Nephron (organoid): ENCODE measurements around the gene ASTN2.
"Not testable (repeated sequence)": the region's sequence is repeated elsewhere in the genome, so short reads cannot be mapped to it uniquely, and the experiment has no call there.

ENCODE experiments used
- H3K27ac Mint-ChIP-seq, 3 experiments: 2 replicates each; pipeline ENCODE4 v1.8.0; 2020; ENCODE audit warnings: mixed read lengths in 3 of 3, mild to moderate bottlenecking in 2 of 3, moderate library complexity in 1 of 3
- H3K27me3 Mint-ChIP-seq: 2 replicates; pipeline ENCODE4 v1.8.0; 2021; ENCODE audit warnings: low read depth, mild to moderate bottlenecking, moderate library complexity, mixed read lengths
- H3K36me3 Mint-ChIP-seq: 2 replicates; pipeline ENCODE4 v1.8.0; 2020; ENCODE audit warnings: low read depth, mixed read lengths
- H3K4me1 Mint-ChIP-seq: 2 replicates; pipeline ENCODE4 v1.8.0; 2020; ENCODE audit warnings: mixed read lengths
- H3K4me3 Mint-ChIP-seq, 3 experiments: 2 replicates each; pipeline ENCODE4 v1.8.0; 2020; ENCODE audit warnings: mild to moderate bottlenecking in 3 of 3, mixed read lengths in 3 of 3, moderate library complexity in 2 of 3
- H3K9me3 Mint-ChIP-seq: 2 replicates; pipeline ENCODE4 v1.8.0; 2020; ENCODE audit warnings: mixed read lengths
- TF ChIP-seq, protein P1 (sequence below), 3 experiments: fragments of 200-600 bp; sonication (generic); IDR thresholded peaks; one replicate each; pipeline ENCODE4 v1.5.0; 2021; ENCODE audit warnings: antibody characterized with exemption in 3 of 3; ENCODE audit not compliant: unreplicated experiment in 3 of 3

The ASTN2 gene

DNA sequence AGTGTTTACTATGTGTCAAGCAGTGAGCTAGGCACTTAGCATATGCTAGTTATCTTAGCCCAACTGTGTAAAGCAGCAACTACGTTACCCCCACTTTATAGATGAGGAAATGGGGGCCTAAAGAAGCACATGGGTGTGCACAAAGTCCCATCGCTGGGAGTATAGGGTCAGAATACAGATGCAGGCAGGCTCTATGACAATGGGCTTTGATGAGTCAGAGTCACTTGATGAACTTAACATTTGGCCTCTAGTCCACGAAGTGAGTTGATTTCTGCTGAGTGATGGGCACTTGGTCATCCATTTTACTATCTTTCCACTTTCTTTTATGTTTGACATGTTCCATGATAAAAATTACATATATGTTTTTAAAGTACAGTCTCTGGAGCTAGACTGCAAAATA lies 523.4 kb downstream of the ASTN2 start:
- Mint-ChIP-seq H3K36me3 (no peaks in the 10 kb centered on the region), H3K4me1 (peaks cover 5% of the 10 kb centered on the region), H3K4me3 (no peak overlapping the region), H3K9me3 (no peaks in the 10 kb centered on the region), H3K27ac (no peak overlapping the region), H3K27me3 (peaks cover under 1% of the 10 kb centered on the region)
- TF ChIP-seq, protein P1, sequence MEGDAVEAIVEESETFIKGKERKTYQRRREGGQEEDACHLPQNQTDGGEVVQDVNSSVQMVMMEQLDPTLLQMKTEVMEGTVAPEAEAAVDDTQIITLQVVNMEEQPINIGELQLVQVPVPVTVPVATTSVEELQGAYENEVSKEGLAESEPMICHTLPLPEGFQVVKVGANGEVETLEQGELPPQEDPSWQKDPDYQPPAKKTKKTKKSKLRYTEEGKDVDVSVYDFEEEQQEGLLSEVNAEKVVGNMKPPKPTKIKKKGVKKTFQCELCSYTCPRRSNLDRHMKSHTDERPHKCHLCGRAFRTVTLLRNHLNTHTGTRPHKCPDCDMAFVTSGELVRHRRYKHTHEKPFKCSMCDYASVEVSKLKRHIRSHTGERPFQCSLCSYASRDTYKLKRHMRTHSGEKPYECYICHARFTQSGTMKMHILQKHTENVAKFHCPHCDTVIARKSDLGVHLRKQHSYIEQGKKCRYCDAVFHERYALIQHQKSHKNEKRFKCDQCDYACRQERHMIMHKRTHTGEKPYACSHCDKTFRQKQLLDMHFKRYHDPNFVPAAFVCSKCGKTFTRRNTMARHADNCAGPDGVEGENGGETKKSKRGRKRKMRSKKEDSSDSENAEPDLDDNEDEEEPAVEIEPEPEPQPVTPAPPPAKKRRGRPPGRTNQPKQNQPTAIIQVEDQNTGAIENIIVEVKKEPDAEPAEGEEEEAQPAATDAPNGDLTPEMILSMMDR (IDR thresholded peaks at IDR 0.05; ENCODE audit: unreplicated experiment in 3 of 3): no peak

DNA sequence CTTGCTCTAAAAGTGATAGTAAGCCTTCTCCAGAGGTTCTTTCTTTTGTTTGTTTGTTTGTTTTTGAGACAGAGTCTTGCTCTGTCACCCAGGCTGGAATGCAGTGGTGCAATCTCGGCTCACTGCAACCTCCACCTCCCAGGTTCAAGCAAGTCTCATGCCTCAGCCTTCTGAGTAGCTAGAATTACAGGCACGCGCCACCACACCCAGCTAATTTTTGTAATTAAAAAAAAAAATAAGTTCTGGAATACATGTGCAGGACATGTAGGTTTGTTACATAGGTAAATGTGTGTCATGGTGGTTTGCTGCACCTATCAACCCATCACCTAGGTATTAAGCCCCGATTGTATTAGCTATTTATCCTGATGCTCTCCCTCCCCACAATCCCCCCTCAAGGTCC lies 526.4 kb downstream of the ASTN2 start:
- H3K4me1 Mint-ChIP-seq, H3K9me3 Mint-ChIP-seq, H3K27ac Mint-ChIP-seq, H3K36me3 Mint-ChIP-seq, H3K4me3 Mint-ChIP-seq: not testable (repeated sequence)
- H3K27me3 Mint-ChIP-seq: peaks cover 12% of the 10 kb centered on the region

DNA sequence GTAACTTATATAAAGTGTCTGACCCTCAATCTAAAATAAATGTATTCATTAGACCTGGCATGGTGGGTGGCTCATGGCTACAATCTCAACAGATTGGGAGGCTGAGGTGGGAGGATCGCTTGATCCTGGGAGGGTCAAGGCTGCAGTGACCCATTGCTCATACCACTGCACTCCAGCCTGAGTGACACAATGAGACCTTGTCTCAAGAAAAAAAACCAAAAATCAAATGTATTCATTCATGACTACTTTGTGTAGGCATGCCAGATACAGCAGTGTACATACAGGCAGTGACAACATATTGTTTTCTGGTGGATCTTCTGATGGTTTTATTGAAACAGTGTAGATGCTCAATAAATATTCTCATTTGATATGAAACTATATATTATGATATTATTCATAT lies 526.8 kb downstream of the ASTN2 start:
- Mint-ChIP-seq H3K27me3 (peaks cover 12% of the 10 kb centered on the region), H3K4me3 (no peak overlapping the region), H3K9me3 (no peaks in the 10 kb centered on the region), H3K4me1 (peaks cover 5% of the 10 kb centered on the region), H3K27ac (no peak overlapping the region), H3K36me3 (no peaks in the 10 kb centered on the region)
- TF ChIP-seq, protein P1 (IDR thresholded peaks at IDR 0.05; ENCODE audit: unreplicated experiment in 3 of 3): no peak

DNA sequence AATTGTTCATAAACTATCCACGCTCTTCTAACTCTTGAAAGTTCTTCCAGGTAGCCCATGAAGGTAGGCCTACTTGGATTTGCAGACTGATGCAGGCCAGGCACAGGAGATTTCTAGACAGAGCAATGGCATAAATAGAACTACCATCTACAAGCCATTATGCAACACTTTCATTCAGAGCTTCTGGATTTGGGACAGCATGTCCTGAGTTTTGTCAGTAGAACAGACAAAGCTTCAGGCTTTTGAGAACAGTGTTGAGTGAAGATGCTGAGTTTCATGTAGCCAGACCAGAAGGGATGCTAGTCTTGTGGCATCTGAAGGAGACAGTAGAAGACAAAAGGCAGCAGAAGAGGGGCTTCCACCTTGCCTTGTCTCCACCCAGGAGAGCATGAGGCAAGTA lies 531.2 kb downstream of the ASTN2 start:
- Mint-ChIP-seq H3K4me1 (no peaks in the 10 kb centered on the region), H3K9me3 (no peaks in the 10 kb centered on the region), H3K4me3 (no peak overlapping the region), H3K27ac (no peak overlapping the region), H3K36me3 (no peaks in the 10 kb centered on the region), H3K27me3 (peaks cover 12% of the 10 kb centered on the region)
- TF ChIP-seq, protein P1 (IDR thresholded peaks at IDR 0.05; ENCODE audit: unreplicated experiment in 3 of 3): no peak

DNA sequence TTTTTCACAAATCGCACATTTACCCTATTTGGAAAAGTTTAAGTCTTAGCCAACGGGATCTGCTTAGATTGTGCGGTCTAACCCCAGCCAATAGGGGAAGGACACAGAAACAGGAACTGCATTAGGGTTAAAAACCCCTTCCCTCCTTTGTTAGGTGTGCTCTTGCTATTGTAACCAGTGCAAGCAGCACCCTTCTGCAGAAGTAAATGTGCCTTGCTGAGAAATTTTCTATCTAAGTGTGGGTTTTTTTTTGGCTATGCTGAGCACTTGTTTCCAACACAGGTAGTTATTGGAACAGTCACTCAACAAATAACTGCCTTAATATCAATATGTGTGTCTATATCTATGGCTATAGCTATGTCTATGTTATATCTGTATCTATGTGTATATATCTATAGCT lies 537.8 kb downstream of the ASTN2 start:
- TF ChIP-seq, protein P1 (IDR thresholded peaks at IDR 0.05; ENCODE audit: unreplicated experiment in 3 of 3): no peak
- peaks cover 9% of the 10 kb centered on the region for H3K4me1 Mint-ChIP-seq
- no peak overlapping the region for H3K27ac Mint-ChIP-seq
- peaks cover 4% of the 10 kb centered on the region for H3K36me3 Mint-ChIP-seq
- no peaks in the 10 kb centered on the region for H3K27me3 Mint-ChIP-seq
- no peak overlapping the region for H3K4me3 Mint-ChIP-seq
- H3K9me3 Mint-ChIP-seq: peaks cover 22% of the 10 kb centered on the region

DNA sequence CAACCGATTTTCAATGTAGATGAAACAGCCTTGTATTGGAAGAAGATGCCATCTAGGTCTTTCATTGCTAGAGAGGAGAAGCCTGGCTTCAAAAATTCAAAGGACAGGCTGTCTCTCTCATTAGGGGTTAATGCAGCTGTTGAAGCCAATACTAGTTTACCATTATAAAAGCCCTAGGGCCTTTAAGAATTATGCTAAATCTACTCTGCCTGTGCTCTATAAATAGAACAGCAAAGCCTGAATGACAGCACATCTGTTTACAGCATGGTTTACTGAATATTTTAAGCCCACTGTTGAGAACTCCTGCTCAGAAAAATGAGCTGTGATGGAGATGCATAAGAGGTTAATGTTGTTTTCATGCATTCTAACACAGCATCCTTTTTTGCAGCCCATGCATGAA lies 539.3 kb downstream of the ASTN2 start:
- no peak overlapping the region for H3K27ac Mint-ChIP-seq
- peaks cover 22% of the 10 kb centered on the region for H3K9me3 Mint-ChIP-seq
- H3K4me1 Mint-ChIP-seq: peaks cover 9% of the 10 kb centered on the region
- H3K36me3 Mint-ChIP-seq: peaks cover 4% of the 10 kb centered on the region
- H3K27me3 Mint-ChIP-seq: no peaks in the 10 kb centered on the region
- TF ChIP-seq, protein P1 (IDR thresholded peaks at IDR 0.05; ENCODE audit: unreplicated experiment in 3 of 3): no peak
- no peak overlapping the region for H3K4me3 Mint-ChIP-seq
